Pulmonary artery endothelial cell (primary cell): ENCODE data around the gene DPM3. TPM values are rescaled to one million over a fixed set of nuclear protein-coding genes. Genes with fewer than 3 reads are reported as not detected.
"Not testable (repeated sequence)": the region's sequence is repeated elsewhere in the genome, so short reads cannot be mapped to it uniquely, and the experiment has no call there.

Experiments used
- DNase-seq: peaks from one replicate; pipeline ENCODE4 v3.0.0-alpha.2; 2011; ENCODE audit warnings: low read depth, low spot score
- total RNA-seq: library from RNA; depleted of rRNA; stranded (reverse); fragments of >200 nt; gene quantifications from 2 replicates; pipeline ENCODE4 v1.2.3, GENCODE V29; 2014

Gene DPM3
- total RNA-seq, 1 donor from 2014 or later = 31.1 TPM

DNA sequence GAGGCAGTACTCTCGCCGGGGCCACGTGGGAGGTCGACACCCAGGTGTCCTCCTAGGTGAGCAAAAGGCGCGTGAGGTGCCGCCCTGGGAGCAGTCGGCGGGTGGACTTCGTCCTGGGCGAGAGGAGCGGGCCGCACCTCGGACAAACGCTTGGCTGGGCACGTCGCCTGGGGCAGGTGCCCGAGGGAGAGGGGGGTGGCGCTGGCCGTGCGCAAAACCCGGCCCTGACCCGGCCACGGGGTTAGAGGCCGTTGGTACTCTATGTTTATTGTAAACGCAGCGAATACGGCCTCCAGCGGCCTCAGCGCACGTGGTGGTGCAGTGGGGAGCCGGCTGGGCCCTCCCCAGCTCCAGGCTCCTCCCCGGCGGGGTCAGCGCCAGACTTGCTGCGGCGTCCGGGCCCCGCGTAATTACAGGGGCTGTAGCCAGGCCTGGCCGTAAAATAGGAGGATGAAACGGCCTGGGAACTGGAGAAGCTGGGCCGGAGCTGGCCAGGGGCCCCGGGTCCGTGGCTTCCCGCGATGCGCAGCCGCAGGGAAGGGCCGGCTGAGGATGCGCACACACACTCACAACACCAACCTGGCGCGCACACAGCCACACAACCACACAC is 14.3 kb downstream of the DPM3 start:
- no peak for DNase-seq

GRCh38 chr1:155125511-155125945 is 14.8 kb downstream of the DPM3 start:
- no peak for DNase-seq

- DNase-seq = peak; percentile 81
Measured at GRCh38 chr1:155124503-155125463, 15.5 kb downstream of the DPM3 start.

GRCh38 chr1:155123801-155124200 is 16.5 kb downstream of the DPM3 start:
- DNase-seq = no peak

DNA sequence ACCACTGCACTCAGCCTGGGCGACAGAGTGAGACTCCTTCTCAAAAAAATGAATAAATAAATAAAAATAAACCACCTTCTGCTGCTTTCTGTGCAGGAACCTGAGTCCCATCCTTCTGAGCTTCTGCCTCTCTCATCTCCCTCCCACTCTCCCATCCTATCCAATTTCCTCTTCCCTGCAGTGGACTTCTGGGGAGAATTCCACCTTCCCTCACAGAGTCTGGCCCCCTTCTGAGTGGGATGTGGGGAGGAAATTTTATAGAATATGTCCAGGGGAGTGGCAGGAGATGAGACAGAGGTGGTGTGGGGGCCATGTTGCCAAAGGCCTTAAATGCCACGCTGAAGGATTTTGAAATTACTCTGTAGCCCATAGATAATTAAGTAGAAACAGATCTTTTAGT is 18.0 kb downstream of the DPM3 start:
- no peak for DNase-seq

- no peak for DNase-seq
Measured at GRCh38 chr1:155121249-155121648, 19.1 kb downstream of the DPM3 start.

DNA sequence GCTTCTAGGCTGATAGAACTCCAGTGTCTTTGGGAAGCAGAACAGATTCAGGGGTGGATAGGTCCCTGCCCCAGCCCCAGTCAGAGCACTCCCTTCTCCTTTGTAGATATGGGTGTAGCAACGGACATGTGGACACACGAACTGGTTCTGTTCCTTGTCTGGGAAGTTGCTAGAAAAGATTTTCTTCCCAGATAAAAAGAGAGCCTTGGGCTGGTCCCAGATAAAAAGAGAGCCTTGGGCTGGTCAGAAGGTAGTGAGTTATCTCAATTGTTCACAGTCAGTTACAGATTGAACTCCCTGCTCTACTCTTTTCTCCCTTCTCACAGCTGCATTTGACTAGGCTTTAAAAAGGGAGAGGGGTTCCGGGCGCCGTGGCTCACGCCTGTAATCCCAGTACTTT is 20.1 kb downstream of the DPM3 start:
- no peak for DNase-seq

- DNase-seq = not testable (repeated sequence)
Measured at GRCh38 chr1:155118090-155118489, 22.2 kb downstream of the DPM3 start.

GRCh38 chr1:155117610-155118009 is 22.7 kb downstream of the DPM3 start:
- DNase-seq = no peak

DNA sequence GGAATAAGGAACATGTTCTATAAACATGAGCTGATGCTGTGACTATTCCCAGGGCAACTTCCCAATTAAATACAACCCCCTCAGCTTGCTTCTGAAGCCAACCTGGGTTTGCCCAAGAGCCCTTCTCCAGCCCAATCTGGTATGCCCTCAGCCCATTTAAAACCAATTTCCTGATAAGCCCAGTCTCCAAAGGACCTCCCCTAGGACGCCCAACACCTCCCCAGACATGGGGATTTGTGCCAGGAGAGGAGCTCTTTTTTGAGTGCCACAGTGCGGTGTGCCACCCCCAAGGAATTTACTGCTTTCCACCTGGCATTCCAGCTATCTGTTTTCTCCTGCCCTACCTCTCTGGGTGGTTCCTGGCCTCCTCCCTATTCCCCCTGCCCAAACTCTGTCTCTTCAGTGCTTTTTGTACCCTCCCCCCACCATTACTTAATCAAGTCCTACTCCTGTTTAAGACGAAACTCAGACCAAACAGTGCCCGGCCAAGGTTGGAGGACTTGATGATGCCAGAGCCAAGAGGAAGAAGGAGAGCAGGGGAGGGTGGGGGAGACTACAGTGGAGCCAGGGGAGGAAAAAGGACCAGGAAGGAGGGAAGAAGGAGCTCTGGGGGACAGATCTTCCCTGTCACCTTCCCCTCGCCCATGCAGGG is 24.1 kb downstream of the DPM3 start:
- no peak for DNase-seq

GRCh38 chr1:155113450-155113980 is 26.8 kb downstream of the DPM3 start:
- no peak for DNase-seq

DNA sequence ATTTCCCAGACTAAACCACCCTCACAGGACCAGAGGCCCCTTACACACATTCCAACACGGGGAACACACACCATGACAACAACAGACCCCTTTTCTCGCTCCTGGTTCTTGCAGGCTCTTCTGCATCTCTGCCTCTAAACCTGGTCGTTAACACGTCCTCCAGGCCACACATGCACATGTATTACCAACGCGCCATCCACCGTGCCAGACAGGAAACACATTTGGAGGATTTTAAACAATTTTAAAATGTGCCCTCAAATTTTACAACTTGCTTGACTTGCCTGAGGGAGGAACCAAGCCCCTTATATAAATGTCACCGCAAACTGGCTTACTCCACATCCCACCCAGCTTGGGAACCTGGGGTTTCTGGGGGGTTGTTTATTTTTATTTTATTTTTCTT is 29.5 kb downstream of the DPM3 start:
- DNase-seq = no peak

- no peak for DNase-seq
Measured at GRCh38 chr1:155110381-155110780, 29.9 kb downstream of the DPM3 start.

DNA sequence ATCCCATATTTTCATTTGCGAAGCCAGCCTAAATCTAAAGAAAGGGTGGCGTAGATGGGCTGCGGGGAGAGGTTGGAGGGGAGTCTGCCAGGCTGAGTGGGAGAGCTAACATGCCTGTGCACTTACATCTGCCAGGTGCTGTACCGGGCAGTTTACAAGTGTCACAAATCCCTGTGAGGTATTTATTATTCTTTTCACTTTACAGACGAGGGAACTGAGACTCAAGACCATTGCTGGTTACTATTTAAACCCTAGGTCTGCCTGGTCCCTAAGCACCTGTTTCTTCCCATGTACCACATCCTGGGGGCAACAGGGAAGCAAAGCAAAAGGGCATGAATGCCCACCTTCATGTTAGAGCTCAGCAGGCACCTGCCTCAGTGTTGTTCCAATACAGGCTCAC is 32.0 kb downstream of the DPM3 start:
- DNase-seq = no peak

GRCh38 chr1:155107309-155108264 is 32.7 kb downstream of the DPM3 start:
- DNase-seq = no peak

GRCh38 chr1:155106862-155107261 is 33.5 kb downstream of the DPM3 start:
- no peak for DNase-seq

GRCh38 chr1:155105604-155106011 is 34.7 kb downstream of the DPM3 start:
- DNase-seq = no peak

GRCh38 chr1:155104605-155105534 is 35.5 kb downstream of the DPM3 start:
- no peak for DNase-seq

DNA sequence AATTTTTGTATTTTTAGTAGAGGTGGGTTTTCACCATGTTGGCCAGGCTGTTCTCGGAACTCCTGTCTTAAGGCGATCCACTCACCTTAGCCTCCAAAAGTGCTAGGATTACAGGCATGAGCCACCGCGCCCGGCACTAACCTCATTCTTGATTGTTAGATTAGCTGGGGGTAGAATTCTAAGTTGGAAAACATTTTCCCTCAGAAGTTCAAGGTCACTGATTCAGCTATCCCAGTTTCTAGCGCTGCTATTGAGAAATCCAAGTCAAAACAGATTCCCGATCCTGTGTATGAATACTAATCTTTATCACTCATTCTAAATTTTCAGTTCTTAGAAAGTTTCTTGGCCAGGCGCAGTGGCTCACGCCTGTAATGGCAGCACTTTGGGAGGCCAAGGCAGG is 37.0 kb downstream of the DPM3 start:
- DNase-seq = no peak

DNA sequence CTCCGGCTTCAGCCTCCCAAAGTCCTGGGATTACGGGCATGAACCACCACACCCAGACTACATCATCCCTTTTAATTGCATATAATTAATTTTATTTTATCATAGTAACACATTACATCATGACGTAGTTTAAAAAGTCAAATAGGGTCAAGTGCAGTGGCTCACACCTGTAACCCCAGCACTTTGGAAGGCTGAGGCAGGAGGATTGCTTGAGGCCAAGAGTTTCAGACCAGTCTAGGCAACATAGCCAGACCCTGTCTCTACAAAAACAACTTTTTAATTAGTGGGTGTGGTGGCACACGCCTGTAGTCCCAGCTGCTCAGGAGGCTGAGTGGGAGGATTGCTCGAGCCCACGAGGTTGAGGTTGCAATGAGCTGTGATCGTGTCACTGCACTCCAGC is 41.0 kb downstream of the DPM3 start:
- DNase-seq = no peak
